HL-60 (cell line): ENCODE data around the gene REG1A.

Experiments used
- DNase-seq, 2 experiments: peaks; one replicate each; pipeline ENCODE4 v3.0.0-alpha.2; 2010 to 2020; ENCODE audit warnings: low read depth in 1 of 2, low spot score in 1 of 2
- H3K27ac ChIP-seq: fragments of 250-450 bp; sonication (Bioruptor Pico); replicated peaks from 2 replicates; pipeline ENCODE4 v1.5.1; 2020; ENCODE audit warnings: mild to moderate bottlenecking, moderate library complexity
- H3K27me3 ChIP-seq: fragments of 250-450 bp; sonication (Bioruptor Pico); 2 replicates; pipeline ENCODE4 v1.5.1; 2021; ENCODE audit warnings: mild to moderate bottlenecking, moderate library complexity; ENCODE audit not compliant: insufficient read depth, poor library complexity, severe bottlenecking
- H3K4me3 ChIP-seq: replicated peaks from 2 replicates; pipeline ENCODE4 v1.5.1; 2011; ENCODE audit warnings: mild to moderate bottlenecking, control low read depth, low read length; ENCODE audit not compliant: insufficient read depth
- GABPA ChIP-seq: IDR thresholded peaks from 2 replicates; pipeline ENCODE4 v1.6.1; 2012; ENCODE audit warnings: low read depth
- POLR2AphosphoS5 ChIP-seq: IDR thresholded peaks from 2 replicates; pipeline ENCODE4 v1.6.1; 2012; ENCODE audit warnings: low read depth
- REST ChIP-seq: IDR thresholded peaks from 2 replicates; pipeline ENCODE4 v1.6.1; 2012; ENCODE audit warnings: low read depth; ENCODE audit not compliant: insufficient replicate concordance
- SPI1 ChIP-seq: IDR thresholded peaks from 2 replicates; pipeline ENCODE4 v1.6.1; 2012; ENCODE audit warnings: low read depth, mild to moderate bottlenecking, borderline replicate concordance
- TF ChIP-seq, protein P1 (sequence below): IDR thresholded peaks from one replicate; pipeline ENCODE4 v1.5.1; 2011; ENCODE audit warnings: low read length, control low read depth, inconsistent platforms; ENCODE audit not compliant: insufficient read depth

REG1A gene

DNA sequence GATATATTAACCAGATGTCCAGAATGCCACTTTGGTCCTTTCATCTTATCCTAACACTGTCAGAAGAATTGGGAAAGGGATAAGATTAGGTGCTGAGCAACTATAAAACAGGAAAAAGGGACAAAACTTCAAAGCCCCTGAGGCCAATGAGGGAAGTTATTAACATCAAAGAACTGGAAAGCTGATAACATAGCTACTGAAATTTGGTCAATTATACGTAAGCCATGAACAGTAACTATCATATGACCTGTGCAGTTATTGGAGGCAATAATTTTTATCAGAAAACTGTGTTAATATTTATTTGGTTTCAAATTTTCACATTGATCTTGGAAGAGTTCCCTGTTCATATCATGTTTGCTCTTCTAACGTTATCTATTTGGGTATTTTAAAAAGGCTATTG, 41.8 kb downstream of the REG1A start:
- H3K27me3 ChIP-seq, result no peaks in the 10 kb centered on the region
- no peak overlapping the region for H3K4me3 ChIP-seq
- DNase-seq, result no peak
- no peak for TF ChIP-seq SPI1
- no peak for TF ChIP-seq POLR2AphosphoS5
- TF ChIP-seq GABPA, result no peak
- no peak for TF ChIP-seq REST
- TF ChIP-seq, protein P1, sequence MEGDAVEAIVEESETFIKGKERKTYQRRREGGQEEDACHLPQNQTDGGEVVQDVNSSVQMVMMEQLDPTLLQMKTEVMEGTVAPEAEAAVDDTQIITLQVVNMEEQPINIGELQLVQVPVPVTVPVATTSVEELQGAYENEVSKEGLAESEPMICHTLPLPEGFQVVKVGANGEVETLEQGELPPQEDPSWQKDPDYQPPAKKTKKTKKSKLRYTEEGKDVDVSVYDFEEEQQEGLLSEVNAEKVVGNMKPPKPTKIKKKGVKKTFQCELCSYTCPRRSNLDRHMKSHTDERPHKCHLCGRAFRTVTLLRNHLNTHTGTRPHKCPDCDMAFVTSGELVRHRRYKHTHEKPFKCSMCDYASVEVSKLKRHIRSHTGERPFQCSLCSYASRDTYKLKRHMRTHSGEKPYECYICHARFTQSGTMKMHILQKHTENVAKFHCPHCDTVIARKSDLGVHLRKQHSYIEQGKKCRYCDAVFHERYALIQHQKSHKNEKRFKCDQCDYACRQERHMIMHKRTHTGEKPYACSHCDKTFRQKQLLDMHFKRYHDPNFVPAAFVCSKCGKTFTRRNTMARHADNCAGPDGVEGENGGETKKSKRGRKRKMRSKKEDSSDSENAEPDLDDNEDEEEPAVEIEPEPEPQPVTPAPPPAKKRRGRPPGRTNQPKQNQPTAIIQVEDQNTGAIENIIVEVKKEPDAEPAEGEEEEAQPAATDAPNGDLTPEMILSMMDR, result no peak
- H3K27ac ChIP-seq, result no peak overlapping the region

- Histone ChIP-seq H3K4me3 (no peak overlapping the region), H3K27ac (no peak overlapping the region), H3K27me3 (no peaks in the 10 kb centered on the region)
- DNase-seq, result no peak
- TF ChIP-seq REST, result no peak
- no peak for TF ChIP-seq SPI1
- TF ChIP-seq POLR2AphosphoS5, result no peak
- TF ChIP-seq, protein P1, result no peak
- no peak for TF ChIP-seq GABPA
Measured at GRCh38 chr2:79162801-79163200, 42.5 kb downstream of the REG1A start.

DNA sequence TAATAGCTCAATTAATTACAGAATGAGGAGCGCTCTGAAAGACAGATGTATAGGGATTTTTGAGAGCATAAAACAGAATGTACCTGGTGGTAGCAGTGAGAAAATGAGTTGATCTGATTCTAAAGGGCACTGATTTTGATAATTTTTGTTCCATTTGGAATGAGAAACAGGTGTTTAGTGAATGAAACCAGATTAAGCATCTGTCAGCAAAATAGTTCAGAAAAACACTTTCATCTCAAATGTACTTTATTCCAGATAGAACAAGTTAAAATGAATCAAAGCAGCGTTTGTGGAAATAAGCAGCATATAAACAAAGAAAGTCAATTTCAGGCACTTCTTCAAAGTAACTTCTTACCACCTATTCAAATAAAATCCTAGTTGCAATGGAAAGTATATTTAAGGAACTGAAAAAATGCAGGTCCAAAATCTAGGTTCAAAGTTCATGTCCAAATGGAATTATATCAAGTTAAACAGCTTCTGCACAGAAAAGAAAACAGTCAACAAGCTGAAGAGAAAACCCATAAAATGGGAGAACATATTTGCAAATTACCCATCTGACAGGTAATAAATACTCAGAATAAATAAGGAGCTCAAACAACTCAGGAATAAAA, 51.2 kb downstream of the REG1A start:
- no peak overlapping the region for H3K4me3 ChIP-seq
- no peaks in the 10 kb centered on the region for H3K27me3 ChIP-seq
- TF ChIP-seq GABPA (no peak), POLR2AphosphoS5 (no peak), REST (no peak), SPI1 (no peak)
- TF ChIP-seq, protein P1, result no peak
- H3K27ac ChIP-seq, result no peak overlapping the region
- DNase-seq, result no peak
